Stimulated activated naive CD8-positive, alpha-beta T cell treated with anti-CD3 and anti-CD28 coated beads, Interleukin-15, amount 100 ng/mL, for 72 hours (primary cell): ENCODE data around the gene NRL.

Source experiments
- ATAC-seq: fragments of 150-1000 bp; cut with Tn5 transposase; 2 replicates; pipeline ENCODE4 v1.10.0; 2021; ENCODE audit warnings: mild to moderate bottlenecking, moderate library complexity
- DNase-seq, 2 donors: peaks; one replicate each; pipeline ENCODE4 v3.0.0; 2021 to 2022
- H3K27ac Mint-ChIP-seq, 2 donors: one replicate each; pipeline ENCODE4 v1.8.0; 2022; ENCODE audit warnings: mild to moderate bottlenecking in 2 of 2, mixed read lengths in 2 of 2, moderate library complexity in 2 of 2
- H3K27me3 Mint-ChIP-seq: one replicate; pipeline ENCODE4 v1.8.0; 2022; ENCODE audit warnings: mixed read lengths
- H3K4me1 Mint-ChIP-seq: one replicate; pipeline ENCODE4 v1.8.0; 2022; ENCODE audit warnings: mild to moderate bottlenecking, mixed read lengths
- H3K4me3 Mint-ChIP-seq, 2 donors: one replicate each; pipeline ENCODE4 v1.8.0; 2022; ENCODE audit warnings: mild to moderate bottlenecking in 2 of 2, mixed read lengths in 2 of 2, moderate library complexity in 1 of 2
- H3K9me3 Mint-ChIP-seq, 2 donors: one replicate each; pipeline ENCODE4 v1.8.0; 2022; ENCODE audit warnings: mixed read lengths in 2 of 2

The NRL gene

DNA sequence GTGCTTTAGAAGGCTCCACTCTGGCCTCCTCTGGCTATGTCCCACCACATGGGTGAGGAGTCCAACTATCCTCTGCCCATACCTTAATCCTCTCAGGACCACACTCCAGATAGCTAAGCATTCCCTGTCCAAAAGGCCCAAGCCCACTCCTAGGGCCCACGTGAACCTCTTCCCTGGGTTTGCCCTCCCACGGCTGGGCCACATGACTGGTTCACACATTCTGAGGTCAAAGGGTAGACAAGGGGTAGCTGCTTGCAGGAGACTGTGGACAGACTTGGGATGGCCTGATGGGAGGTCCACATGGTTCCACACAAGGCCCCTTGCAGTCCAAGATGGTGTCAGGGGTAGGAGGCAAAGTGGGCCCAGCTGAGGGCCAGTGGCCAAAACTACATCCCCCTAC lies 26.7 kb downstream of the NRL start:
- no peaks in the 10 kb centered on the region for H3K27me3 Mint-ChIP-seq

DNA sequence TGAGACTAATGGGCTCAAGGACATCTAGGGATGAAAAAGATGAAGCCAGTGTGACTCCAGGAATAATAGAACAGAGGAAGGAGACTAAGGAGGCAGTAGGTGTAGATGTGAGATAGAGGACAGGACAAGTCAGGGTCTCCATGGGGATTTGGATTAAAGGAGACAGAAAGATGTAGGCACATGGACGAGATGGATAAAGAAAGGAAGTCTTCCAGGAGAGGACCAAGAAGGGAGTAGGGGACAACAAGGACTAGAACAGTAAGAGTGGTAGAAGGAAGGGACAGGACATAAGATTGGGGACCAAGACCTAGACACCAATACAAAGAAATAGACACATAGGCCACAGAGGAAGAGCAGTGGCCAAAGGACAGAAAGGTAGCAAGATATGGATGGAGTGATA lies 27.7 kb downstream of the NRL start:
- no peaks in the 10 kb centered on the region for H3K9me3 Mint-ChIP-seq
- no peak for DNase-seq
- ATAC-seq: no peak
- H3K4me1 Mint-ChIP-seq: peaks cover 12% of the 10 kb centered on the region
- no peaks in the 10 kb centered on the region for H3K27me3 Mint-ChIP-seq
- H3K4me3 Mint-ChIP-seq: no peak overlapping the region
- no peak overlapping the region for H3K27ac Mint-ChIP-seq

More for the DNA sequence above, 26.7 kb downstream of the NRL start:
- ATAC-seq (no peak), DNase-seq (no peak)
- Mint-ChIP-seq H3K27ac (peak overlapping the region in 1 of 2 donors; percentile 48), H3K9me3 (no peaks in the 10 kb centered on the region), H3K4me1 (peaks cover 16% of the 10 kb centered on the region), H3K4me3 (no peak overlapping the region)

- Mint-ChIP-seq H3K9me3 (no peaks in the 10 kb centered on the region), H3K4me3 (no peak overlapping the region), H3K4me1 (peaks cover 16% of the 10 kb centered on the region), H3K27me3 (no peaks in the 10 kb centered on the region), H3K27ac (no peak overlapping the region)
- ATAC-seq (no peak), DNase-seq (no peak)
These were observed 28.4 kb downstream of the NRL start for GRCh38 chr14:24086193-24086955.

DNA sequence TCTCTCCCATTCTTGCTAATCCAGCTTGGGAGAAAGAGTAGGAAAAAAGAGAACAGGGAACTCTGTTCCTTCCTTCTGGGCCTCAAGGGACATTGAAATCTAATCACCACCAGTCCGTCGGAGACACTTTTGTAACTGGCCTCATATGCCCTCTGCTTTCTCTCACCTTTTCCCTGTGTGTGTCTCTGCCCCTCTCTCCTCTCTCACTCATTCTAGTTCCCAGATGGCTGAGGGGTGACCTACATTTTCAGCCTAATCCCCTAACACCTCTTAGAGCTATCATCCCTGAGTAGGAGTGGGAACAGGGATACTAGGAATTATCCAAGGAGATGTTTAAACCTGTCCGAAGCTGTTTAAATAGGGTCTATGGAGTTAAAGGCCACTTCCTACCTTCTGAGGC lies 29.5 kb downstream of the NRL start:
- Mint-ChIP-seq H3K4me1 (peaks cover 18% of the 10 kb centered on the region), H3K27me3 (no peaks in the 10 kb centered on the region), H3K4me3 (no peak overlapping the region), H3K27ac (peak overlapping the region in 1 of 2 donors; percentile 35), H3K9me3 (no peaks in the 10 kb centered on the region)
- ATAC-seq (no peak), DNase-seq (no peak)

DNA sequence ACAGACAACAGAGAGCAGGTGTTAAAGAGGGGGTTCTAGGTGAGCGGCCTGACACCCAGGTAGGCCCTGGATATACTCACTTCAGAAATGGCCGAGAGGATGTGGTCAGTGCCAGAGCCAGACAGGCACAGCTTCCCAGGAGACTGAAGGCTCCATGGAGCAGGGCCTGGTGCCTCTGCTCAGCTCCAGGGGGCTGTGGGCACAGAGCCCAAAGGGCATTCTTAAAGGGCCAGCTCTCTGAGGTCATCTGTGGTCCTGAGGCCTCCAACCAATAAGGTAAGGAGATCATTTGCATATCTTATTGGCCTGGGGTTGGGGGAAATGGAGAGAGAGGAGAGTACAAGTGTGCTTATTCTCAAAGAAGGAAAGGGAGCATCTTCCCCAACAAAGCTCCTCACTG lies 30.3 kb downstream of the NRL start:
- H3K9me3 Mint-ChIP-seq: no peaks in the 10 kb centered on the region
- ATAC-seq (no peak), DNase-seq (no peak)
- H3K27me3 Mint-ChIP-seq: no peaks in the 10 kb centered on the region
- peaks cover 23% of the 10 kb centered on the region for H3K4me1 Mint-ChIP-seq
- no peak overlapping the region for H3K27ac Mint-ChIP-seq
- H3K4me3 Mint-ChIP-seq: no peak overlapping the region

- no peaks in the 10 kb centered on the region for H3K27me3 Mint-ChIP-seq
- peaks cover 23% of the 10 kb centered on the region for H3K4me1 Mint-ChIP-seq
- ATAC-seq: no peak
- no peaks in the 10 kb centered on the region for H3K9me3 Mint-ChIP-seq
- H3K4me3 Mint-ChIP-seq: no peak overlapping the region
- H3K27ac Mint-ChIP-seq: no peak overlapping the region
- no peak for DNase-seq
These were observed 31.3 kb downstream of the NRL start for GRCh38 chr14:24083462-24083861.

GRCh38 chr14:24082411-24083080 lies 32.2 kb downstream of the NRL start:
- Mint-ChIP-seq H3K4me3 (peak overlapping the region; percentile 76 to 83), H3K27ac (peak overlapping the region in 1 of 2 donors; percentile 61), H3K4me1 (peaks cover 23% of the 10 kb centered on the region), H3K9me3 (no peaks in the 10 kb centered on the region), H3K27me3 (no peaks in the 10 kb centered on the region)
- no peak for ATAC-seq
- no peak for DNase-seq

GRCh38 chr14:24081739-24082211 lies 33.0 kb downstream of the NRL start:
- peaks cover 23% of the 10 kb centered on the region for H3K4me1 Mint-ChIP-seq
- DNase-seq: no peak
- ATAC-seq: no peak
- no peaks in the 10 kb centered on the region for H3K27me3 Mint-ChIP-seq
- H3K9me3 Mint-ChIP-seq: no peaks in the 10 kb centered on the region
- H3K27ac Mint-ChIP-seq: peak overlapping the region; percentile 7 to 89
- H3K4me3 Mint-ChIP-seq: peak overlapping the region; percentile 76 to 83

GRCh38 chr14:24080888-24081738 lies 33.6 kb downstream of the NRL start:
- Mint-ChIP-seq H3K27me3 (no peaks in the 10 kb centered on the region), H3K27ac (peak overlapping the region; percentile 7 to 32), H3K9me3 (no peaks in the 10 kb centered on the region), H3K4me3 (peak overlapping the region; percentile 76 to 83), H3K4me1 (peaks cover 27% of the 10 kb centered on the region)
- ATAC-seq: peak; percentile 94
- DNase-seq: peak; percentile 71 to 76

- no peaks in the 10 kb centered on the region for H3K27me3 Mint-ChIP-seq
- ATAC-seq: no peak
- H3K27ac Mint-ChIP-seq: no peak overlapping the region
- DNase-seq: no peak
- H3K4me1 Mint-ChIP-seq: peaks cover 37% of the 10 kb centered on the region
- H3K9me3 Mint-ChIP-seq: no peaks in the 10 kb centered on the region
- H3K4me3 Mint-ChIP-seq: peak overlapping the region in 1 of 2 donors; percentile 76
These were observed 34.6 kb downstream of the NRL start for GRCh38 chr14:24080142-24080530.

DNA sequence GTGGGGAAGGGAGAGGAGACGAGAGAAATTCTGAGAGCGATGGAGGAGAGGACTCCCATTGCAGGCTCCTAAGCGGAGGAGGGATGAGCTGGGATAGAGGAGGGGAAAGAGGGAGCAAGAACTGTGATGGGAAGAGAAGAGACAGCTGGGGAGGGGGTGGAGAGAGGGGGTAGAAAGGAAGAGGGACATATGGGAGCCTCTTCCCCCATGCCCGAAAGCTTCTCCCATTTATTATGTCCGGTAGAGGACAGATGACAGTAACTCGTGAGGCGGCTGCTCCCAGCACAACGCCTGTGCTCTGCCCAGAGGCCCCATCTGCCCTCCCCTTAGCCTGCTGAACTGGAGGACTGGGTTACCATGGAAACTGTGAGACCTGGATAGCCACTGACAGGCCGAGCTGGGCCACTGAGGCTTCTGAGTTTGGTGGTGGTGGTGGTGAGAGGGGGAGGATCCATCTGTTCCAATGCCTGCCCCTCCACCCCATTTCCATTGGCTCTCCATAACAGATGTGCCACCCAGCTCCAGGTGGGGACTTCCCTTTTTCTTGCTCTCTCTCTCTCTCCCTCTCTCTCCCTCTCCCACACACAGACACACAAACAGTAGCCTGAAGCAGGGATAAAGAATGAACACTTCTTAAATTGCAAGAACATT lies 35.1 kb downstream of the NRL start:
- Mint-ChIP-seq H3K4me3 (peak overlapping the region in 1 of 2 donors; percentile 55), H3K9me3 (no peaks in the 10 kb centered on the region), H3K27me3 (no peaks in the 10 kb centered on the region), H3K27ac (peak overlapping the region in 1 of 2 donors; percentile 9), H3K4me1 (peaks cover 40% of the 10 kb centered on the region)
- ATAC-seq (no peak), DNase-seq (no peak)

- no peak for ATAC-seq
- Mint-ChIP-seq H3K27me3 (no peaks in the 10 kb centered on the region), H3K4me3 (no peak overlapping the region), H3K9me3 (no peaks in the 10 kb centered on the region), H3K4me1 (peaks cover 40% of the 10 kb centered on the region), H3K27ac (no peak overlapping the region)
- no peak for DNase-seq
These were observed 36.6 kb downstream of the NRL start for GRCh38 chr14:24078146-24078545.

DNA sequence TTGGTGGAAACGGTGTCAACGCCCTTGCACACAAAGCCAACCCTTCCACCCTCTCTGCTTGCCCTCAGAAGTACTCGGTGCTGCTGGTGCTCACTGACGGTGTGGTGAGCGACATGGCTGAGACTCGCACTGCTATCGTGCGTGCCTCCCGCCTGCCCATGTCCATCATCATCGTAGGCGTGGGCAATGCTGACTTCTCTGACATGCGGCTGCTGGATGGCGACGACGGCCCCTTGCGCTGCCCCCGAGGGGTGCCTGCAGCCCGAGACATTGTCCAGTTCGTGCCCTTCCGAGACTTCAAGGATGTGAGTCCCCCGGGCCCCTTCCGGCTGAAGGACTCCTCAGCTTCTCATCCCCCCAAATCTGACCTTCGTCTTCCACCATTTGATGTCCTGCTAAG lies 37.7 kb downstream of the NRL start:
- Mint-ChIP-seq H3K9me3 (no peaks in the 10 kb centered on the region), H3K4me3 (no peak overlapping the region), H3K4me1 (peaks cover 35% of the 10 kb centered on the region), H3K27ac (no peak overlapping the region), H3K27me3 (no peaks in the 10 kb centered on the region)
- ATAC-seq: no peak
- no peak for DNase-seq

- H3K27ac Mint-ChIP-seq: no peak overlapping the region
- ATAC-seq (no peak), DNase-seq (no peak)
- peaks cover 33% of the 10 kb centered on the region for H3K4me1 Mint-ChIP-seq
- H3K27me3 Mint-ChIP-seq: no peaks in the 10 kb centered on the region
- no peak overlapping the region for H3K4me3 Mint-ChIP-seq
- H3K9me3 Mint-ChIP-seq: no peaks in the 10 kb centered on the region
These were observed 38.5 kb downstream of the NRL start for GRCh38 chr14:24076302-24076601.

- ATAC-seq: peak; percentile 48
- DNase-seq: no peak
- no peaks in the 10 kb centered on the region for H3K27me3 Mint-ChIP-seq
- H3K9me3 Mint-ChIP-seq: no peaks in the 10 kb centered on the region
- H3K4me1 Mint-ChIP-seq: peaks cover 36% of the 10 kb centered on the region
- peak overlapping the region; percentile 60 to 81 for H3K27ac Mint-ChIP-seq
- peak overlapping the region in 1 of 2 donors; percentile 36 for H3K4me3 Mint-ChIP-seq
These were observed 39.1 kb downstream of the NRL start for GRCh38 chr14:24075485-24076301.
